ENCODE results near the gene DUS3L.
"Not testable (repeated sequence)": the region's sequence is repeated elsewhere in the genome, so short reads cannot be mapped to it uniquely, and the experiment has no call there.

Gene DUS3L

GRCh38 chr19:5772416-5772815, 18.5 kb downstream of the DUS3L start:
- DNase-seq (ENCODE audit: low spot score), result no peak

GRCh38 chr19:5767949-5768348, 23.0 kb downstream of the DUS3L start:
- DNase-seq (ENCODE audit: low spot score), result no peak

- DNase-seq (ENCODE audit: low spot score), result no peak
Measured at GRCh38 chr19:5765220-5765619, 25.7 kb downstream of the DUS3L start.

GRCh38 chr19:5762608-5763217, 28.2 kb downstream of the DUS3L start:
- DNase-seq (ENCODE audit: low spot score), result no peak

GRCh38 chr19:5753743-5754142, 37.2 kb downstream of the DUS3L start:
- no peak for DNase-seq (ENCODE audit: low spot score)

GRCh38 chr19:5751709-5752108, 39.3 kb downstream of the DUS3L start:
- no peak for DNase-seq (ENCODE audit: low spot score)

- DNase-seq (ENCODE audit: low spot score), result no peak
Measured at GRCh38 chr19:5749505-5749904, 41.5 kb downstream of the DUS3L start.

- DNase-seq (ENCODE audit: low spot score), result not testable (repeated sequence)
Measured at GRCh38 chr19:5748920-5749319, 42.0 kb downstream of the DUS3L start.

- not testable (repeated sequence) for DNase-seq (ENCODE audit: low spot score)
Measured at GRCh38 chr19:5744999-5745398, 46.0 kb downstream of the DUS3L start.

- no peak for DNase-seq (ENCODE audit: low spot score)
Measured at GRCh38 chr19:5743630-5744029, 47.3 kb downstream of the DUS3L start.

GRCh38 chr19:5742051-5742450, 48.9 kb downstream of the DUS3L start:
- DNase-seq (ENCODE audit: low spot score), result no peak

- DNase-seq (ENCODE audit: low spot score), result no peak
Measured at GRCh38 chr19:5738423-5738822, 52.5 kb downstream of the DUS3L start.
